Gastrocnemius medialis (tissue), 4 donors: Measurements from ENCODE around the gene CENPS.

Experiments
- CTCF ChIP-seq, 5 experiments: fragments of 450-650 bp in 3 of 5; fragments of 200-600 bp in 2 of 5; sonication (generic) in 2 of 5; IDR thresholded peaks in 4 of 5; conservative IDR thresholded peaks in 1 of 5; 1 replicate in 4 of 5; 2 replicates in 1 of 5; pipeline ENCODE4 v1.5.1; 2016 to 2019; ENCODE audit warnings: antibody characterized with exemption in 5 of 5, mild to moderate bottlenecking in 3 of 5, moderate library complexity in 3 of 5
- POLR2A ChIP-seq, 2 donors: fragments of 450-650 bp; IDR thresholded peaks; one replicate each; pipeline ENCODE4 v1.6.1; 2017; ENCODE audit warnings: antibody characterized with exemption in 2 of 2, mild to moderate bottlenecking in 2 of 2, moderate library complexity in 2 of 2

GRCh38 chr1:10472220-10473144 is 42.2 kb downstream of the CENPS start, which contains the start of gene DFFA:
- TF ChIP-seq CTCF (IDR thresholded peaks at IDR 0.05 in 4 of 5, conservative IDR thresholded peaks at IDR 0.05 in 1 of 5) (no peak), POLR2A (IDR thresholded peaks at IDR 0.05) (peak; percentile 61 to 62)
